GM21381 (cell line): ENCODE data around the gene COG8.
"Not testable (repeated sequence)": the region's sequence is repeated elsewhere in the genome, so short reads cannot be mapped to it uniquely, and the experiment has no call there.

Experiments used
- ATAC-seq: cut with Tn5 transposase; IDR thresholded peaks from one replicate; pipeline ENCODE4 v1.9.1; 2021; ENCODE audit warnings: mild to moderate bottlenecking, moderate library complexity; ENCODE audit not compliant: unreplicated experiment

Gene COG8

GRCh38 chr16:69339289-69340094 lies at the start of gene COG8, which contains the start of gene NIP7:
Gene COG8, minus strand, starts transcription at chr16:69339564. Its CDS starts 12 bp downstream, at chr16:69339552.
Gene NIP7, plus strand, starts transcription at chr16:69339772. Its CDS starts 58 bp downstream, at chr16:69339830.
- peak; percentile 75 for ATAC-seq

- no peak for ATAC-seq
Measured at GRCh38 chr16:69386596-69386995, 47.2 kb upstream of the COG8 start.

- ATAC-seq = no peak
Measured at GRCh38 chr16:69384974-69385373, 45.6 kb upstream of the COG8 start.

- ATAC-seq = no peak
Measured at GRCh38 chr16:69382421-69382820, 43.1 kb upstream of the COG8 start.

DNA sequence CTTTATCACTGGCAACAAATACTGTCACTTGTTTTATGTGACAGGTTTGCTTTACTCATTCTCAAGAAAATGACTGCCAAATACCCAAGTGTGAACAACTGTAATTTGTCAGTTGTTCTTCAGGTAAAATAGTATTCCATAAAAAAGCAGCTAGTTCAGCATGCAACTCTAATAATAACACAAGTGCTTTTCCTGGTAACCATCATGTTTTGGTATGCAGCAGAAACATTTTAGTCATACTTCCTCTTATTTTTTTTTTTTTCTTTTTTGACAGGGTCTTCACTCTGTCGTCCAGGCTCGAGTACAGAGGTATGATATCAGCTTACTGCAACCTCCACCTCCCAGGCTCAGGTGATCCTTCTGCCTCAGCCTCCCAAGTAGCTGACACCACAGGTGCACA lies 41.9 kb upstream of the COG8 start:
- ATAC-seq = no peak

DNA sequence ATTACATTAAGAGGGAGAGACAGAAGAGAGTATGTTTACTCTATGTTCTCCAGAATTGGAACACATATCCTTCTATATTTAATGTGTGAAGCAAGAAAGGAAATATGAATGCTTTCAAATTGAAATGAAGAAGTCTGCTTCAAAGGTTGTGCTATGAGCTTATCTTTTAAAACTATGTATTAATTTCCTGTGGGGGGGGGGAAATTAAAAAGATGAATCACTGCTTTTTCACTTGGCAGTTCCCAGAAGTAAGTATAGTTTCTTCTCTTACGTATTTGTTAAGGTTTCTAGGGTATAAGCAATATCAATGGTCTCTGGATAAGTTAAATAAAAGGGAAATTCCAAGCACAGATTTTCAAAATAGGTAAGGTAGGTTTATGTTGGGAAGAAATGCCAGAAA lies 39.4 kb upstream of the COG8 start:
- no peak for ATAC-seq

DNA sequence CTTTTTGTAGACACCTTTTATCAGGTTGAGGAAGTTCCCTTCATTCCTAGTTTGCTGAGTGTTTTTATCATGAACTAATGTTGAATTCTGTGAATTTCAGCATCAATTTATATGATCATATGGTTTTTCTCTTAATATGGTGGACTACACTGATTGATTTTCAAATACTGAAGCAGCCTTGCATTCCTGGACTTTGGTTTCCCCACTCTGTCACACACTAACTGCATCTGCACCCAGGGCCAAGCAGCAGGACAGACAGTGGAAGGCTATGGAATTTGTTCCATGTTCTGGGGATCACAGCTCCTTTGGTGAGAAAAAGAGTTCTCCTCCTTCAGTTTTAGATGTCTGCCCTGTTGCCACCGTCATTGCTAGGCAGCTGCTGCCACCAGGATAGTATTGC lies 38.7 kb upstream of the COG8 start:
- no peak for ATAC-seq

DNA sequence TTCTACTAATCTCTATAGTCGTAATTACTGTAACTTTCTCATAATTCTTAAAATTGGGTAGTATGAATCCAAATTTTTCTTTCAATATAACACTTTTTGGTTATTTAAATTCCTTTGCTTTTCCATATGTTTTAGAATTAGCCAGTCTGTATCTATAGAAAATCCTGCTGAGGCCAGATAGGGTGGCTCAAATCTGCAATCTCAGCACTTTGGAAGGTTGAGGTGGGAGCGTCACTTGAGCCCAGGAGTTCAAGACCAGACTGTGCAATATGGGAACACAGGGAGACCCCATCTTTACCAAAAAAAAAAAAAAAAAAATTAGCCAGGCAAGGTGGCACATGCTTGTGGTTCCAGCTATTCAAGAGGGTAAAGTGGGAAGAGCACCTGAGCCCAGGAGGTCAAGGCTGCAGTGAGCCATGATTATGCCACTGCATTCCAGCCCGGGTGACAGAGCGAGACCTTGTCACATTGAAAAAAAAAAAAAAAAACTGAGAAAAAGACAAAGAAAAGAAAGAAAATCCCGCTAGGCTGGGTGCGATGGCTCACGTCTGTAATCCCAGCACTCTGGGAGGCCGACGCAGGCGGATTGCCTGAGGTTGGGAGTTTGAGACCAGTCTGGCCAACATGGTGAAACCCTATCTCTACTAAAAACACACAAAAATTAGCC lies 37.2 kb upstream of the COG8 start:
- no peak for ATAC-seq

DNA sequence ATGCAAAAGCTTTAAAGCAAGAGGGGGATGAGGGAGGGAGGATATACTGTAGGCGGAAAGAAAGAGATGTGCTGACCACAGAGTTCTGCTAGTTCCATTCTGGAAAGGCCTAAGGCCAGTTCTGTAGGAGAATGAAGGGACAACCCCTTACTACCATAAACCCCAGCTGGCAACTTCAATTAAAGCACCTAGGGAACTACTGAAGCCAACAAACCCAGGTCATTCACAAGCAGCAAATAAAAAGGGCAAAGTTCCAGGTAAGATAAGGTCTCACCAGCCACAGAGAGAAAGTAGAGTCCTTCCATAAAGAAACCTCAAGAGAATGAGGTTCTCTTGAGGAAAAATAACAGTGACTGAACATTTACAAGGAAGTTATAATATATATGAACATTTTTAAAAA lies 33.7 kb upstream of the COG8 start:
- no peak for ATAC-seq

DNA sequence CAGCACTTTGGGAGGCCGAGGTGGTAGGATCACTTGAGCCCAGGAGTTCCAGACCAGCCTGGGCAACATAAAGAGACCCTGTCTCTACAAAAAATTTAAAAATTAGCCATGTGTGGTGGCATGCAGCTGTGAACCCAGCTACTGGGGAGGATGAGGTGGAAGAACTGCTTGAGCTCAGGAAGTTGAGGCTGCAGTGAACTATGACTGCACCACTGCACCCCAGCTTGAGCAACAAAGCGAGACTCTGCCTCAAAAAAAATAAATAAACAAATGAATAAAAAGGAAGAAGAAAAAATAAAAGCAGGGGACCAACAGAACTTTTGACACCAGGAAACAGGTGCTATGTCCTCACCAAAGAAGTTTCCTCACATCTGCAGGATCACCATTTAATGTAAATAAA lies 32.2 kb upstream of the COG8 start:
- no peak for ATAC-seq

- no peak for ATAC-seq
Measured at GRCh38 chr16:69368866-69369265, 29.5 kb upstream of the COG8 start.

GRCh38 chr16:69367980-69368379 lies 28.6 kb upstream of the COG8 start:
- no peak for ATAC-seq

GRCh38 chr16:69366431-69366830 lies 27.1 kb upstream of the COG8 start:
- no peak for ATAC-seq

DNA sequence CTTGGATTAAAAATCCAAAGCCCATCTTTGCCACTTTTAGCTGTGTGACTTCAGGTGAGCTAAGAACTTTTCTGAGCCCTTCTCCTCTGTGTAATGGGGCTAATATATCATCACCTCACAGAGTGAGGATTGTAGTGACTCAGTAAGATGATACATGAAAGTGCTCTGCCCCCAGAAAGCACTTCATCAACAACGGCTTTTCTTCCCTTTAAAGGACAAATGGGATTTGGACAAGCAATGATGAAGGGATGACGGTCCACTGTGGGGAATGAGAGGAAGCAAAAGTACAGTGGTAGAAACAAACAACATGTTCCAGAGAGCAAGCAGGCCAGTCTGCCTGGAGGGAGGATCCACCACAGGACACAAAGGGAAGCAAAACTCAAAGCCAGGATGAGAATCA lies 26.5 kb upstream of the COG8 start:
- ATAC-seq = no peak

DNA sequence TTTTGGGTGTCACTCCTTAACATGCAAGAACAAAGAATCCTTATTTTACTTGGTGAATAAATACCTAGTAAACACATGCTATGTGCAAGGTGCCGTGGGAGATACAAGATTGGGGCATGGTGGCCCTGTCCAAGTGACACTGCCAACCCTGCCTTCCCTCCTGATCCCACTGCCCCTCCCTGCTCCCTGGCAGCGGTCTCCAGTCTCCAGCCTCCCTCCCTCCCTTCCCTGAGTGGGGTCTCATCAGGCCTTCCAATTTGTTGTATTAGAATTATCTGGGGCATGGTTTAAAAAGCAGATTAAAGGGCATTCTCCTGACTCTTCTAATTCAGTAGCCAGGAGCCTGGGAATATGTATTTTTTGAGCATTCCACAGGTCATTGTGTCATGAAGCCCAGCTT lies 24.7 kb upstream of the COG8 start:
- ATAC-seq = no peak

GRCh38 chr16:69363281-69363717 lies 23.9 kb upstream of the COG8 start:
- no peak for ATAC-seq

DNA sequence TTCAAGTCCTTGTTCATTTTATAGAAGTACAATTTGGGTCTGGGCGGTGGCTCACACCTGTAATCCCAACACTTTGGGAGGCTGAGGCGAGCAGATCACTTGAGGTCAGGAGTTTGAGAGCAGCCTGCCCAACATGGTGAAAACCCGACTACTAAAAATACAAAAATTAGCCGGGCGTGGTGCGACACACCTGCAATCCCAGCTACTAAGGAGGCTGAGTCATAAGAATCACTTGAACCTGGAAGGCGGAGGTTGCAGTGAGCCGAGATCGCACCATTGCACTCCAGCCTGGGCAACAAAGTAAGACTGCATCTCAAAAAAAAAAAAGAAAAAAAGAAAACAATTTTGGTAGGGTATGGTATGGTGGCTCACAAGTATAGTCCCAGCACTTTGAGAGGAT lies 20.7 kb upstream of the COG8 start:
- not testable (repeated sequence) for ATAC-seq

- no peak for ATAC-seq
Measured at GRCh38 chr16:69351309-69352027, 12.1 kb upstream of the COG8 start, which contains the start of gene TMED6. Gene TMED6, minus strand, starts transcription at chr16:69351786. Its CDS starts 33 bp downstream, at chr16:69351753.

- ATAC-seq = no peak
Measured at GRCh38 chr16:69350536-69351133, 11.3 kb upstream of the COG8 start.

DNA sequence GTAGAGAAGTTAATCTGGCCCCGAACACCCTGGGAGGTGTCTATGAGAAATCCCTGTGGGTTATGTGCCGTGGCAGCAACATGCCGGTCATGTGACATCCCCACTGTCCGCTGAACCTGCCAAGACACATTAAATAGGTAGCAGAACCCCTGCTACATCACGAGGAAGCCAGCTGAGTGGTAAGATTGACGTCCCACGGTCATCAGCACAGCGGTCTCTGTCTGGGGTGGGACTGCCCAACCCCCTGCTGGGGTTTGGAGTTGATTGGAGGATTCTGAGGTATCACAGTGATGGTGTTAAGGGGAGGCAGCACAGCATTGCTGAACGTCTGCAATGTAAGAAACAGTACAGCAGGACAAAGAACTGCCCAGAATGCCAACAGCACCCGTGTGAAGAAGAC lies 10.2 kb upstream of the COG8 start:
- ATAC-seq = no peak

- no peak for ATAC-seq
Measured at GRCh38 chr16:69348222-69348621, 8.9 kb upstream of the COG8 start.
